Activated T-helper 1 cell treated with Interleukin-2 at 50 U/mL for 16 hours (primary cell): ENCODE measurements around the gene KCNQ2.

Source experiments
- DNase-seq: peaks from one replicate; pipeline ENCODE4 v3.0.0-alpha.2; 2020; ENCODE audit warnings: low read depth

The KCNQ2 gene

DNA sequence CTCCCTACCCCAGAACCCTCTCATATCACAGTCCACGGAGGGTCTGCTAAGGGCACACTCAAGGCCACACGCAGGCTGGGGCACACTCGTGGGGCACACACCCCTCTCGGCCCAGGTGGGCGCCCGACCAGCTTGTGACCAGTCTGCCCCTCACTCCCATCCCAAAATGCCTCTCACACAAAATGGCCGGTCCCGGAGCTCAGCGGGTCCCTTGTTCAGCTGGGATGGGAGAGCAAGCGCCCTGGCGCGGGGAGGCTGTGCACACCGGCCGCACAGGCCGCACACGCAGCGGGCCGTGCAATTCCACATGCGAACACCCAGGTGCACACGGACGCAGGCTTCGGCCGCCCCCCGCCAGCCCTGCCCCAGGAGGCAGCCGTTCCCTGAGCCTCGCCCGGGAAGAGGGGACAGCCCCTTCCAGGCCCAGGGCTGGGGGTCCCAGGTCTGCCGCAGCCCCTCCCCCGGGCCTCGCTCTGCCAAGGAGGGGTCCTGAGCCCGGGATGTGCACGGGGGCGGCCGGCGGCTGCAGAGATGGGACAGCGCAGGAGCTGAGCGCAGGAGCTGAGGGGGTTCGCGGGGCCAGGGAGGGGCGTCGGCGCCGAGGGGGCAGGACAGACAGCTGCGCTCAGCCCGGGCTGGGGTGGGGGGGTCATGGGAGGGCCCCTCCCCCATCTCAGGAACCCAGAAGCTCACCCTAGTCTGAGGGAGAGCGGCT, 1.3 kb downstream of the KCNQ2 start:
- no peak for DNase-seq

DNA sequence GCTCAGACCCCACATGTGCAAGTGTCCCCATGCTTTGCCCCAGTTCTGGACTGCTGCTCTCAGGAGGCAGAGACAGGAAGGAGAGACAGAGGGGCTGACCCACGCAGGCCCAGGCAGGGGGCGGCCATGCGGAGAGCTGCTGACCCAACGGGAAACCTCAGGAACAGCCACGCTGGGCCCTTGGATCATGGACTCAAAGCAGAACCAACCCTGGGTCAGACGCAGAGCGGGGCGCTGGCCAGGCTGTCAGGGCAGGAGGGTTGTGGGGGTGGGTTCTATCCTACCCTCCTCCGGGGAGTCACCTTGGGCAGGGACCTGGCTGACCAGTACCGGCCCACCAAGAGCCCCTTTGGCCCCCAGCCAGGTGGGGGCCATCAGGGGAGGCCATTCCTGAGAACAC, 2.0 kb downstream of the KCNQ2 start:
- DNase-seq, result no peak

DNA sequence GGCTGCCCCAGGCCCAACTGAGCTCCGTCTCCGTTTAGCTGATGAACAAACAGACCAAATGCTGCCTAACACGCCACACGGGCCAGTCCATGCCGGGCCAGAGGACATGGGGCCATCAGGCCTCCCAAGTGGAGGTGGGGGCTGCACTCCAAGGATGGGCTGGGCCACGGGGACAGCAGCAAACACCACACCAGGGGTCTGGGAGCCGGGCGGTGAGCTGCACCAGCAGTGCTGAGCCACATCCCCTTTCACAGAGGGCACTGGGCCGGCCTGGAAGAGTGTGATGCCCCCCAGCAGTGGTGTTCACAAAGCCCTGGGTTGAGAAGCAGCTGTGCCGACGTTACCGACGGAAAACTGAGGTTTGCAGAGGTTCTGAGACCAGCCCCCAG, 2.7 kb downstream of the KCNQ2 start:
- DNase-seq, result no peak

DNA sequence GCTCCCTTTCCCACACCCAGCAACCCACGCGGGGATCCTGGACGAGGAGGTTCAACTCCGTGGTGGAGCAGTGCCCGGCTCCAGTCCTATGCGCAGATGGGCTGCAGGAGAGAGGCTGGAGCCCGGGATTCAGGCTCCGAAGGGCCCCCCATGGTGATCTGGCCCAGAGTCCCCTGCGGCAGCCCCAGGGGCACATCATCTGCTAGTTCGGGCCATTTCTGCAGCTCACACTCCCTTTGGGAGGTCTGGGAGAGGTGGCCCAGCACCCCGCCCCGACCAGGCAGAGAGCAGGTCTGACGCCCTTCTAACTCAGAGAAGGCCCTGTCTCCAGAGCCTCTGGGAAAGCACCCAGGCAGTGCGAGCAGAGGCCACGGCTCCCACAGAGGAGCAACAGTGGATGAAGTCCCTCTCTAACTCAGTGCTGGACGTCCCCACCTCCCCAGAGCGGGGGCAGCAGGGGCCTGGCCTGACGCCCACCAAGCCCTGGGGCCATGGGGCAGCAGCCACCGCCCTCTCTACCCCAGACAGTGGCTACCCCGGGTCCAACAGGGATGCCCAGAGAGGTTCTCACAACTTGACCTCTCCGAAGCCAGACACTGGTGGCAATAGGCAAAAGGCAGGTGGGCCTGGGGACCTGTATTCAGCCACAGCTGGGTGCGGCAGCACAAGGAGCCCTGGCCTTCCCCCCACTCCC, 3.3 kb downstream of the KCNQ2 start:
- DNase-seq, result no peak

DNA sequence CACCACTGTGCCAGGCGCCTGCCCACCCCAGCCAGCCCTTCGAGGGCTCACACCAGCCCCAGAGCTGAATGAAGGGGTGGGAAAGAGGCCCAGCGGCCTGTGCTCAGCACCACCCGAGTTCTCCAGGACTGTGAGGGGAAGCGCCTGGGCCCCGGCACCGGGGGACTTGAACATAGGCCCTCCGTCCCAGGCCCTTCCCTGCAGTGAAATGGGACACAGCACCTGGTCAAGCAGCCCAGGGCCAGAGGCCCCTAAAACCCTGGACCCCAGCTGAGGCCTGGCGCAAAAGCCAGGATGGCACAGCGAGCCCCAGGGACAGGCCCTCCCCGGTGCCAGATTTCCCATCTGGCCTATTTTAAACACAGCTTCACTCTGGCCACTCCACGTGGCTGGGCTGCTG, 4.0 kb downstream of the KCNQ2 start:
- no peak for DNase-seq

DNA sequence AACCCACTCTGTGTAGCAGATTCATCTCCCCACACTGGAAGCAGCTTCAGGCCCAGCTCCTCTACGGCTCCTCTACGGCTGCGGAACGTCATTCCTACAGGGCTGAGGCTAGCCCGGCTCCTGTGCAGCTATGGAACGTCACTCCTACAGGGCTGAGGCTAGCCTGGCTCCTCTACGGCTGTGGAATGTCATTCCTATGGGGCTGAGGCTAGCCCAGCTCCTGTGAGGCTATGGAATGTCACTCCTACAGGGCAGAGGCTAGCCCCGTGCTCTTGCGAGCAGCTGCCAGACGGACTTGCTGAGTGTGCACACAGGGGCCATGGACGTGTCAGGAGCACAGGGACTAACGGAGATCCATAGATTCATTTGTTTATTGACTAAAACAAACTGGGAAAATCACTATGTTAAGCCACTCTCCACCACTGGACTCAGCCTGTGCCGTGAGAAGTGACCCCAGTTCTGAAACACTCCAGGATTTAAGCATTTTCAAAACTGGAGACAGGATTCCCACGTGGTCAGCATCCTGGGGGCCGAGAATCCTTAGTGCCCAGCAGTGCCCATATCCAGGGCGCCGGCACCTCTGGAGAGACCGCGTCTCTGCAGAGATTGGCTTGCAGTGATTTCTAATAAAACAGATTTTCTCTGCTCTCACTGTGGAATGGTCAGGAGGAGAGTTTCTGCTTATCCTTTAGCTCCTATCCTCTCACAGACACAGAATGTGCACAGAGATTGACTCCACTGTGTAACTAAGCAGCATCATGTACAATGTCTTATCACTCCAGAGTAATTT, 5.0 kb downstream of the KCNQ2 start:
- DNase-seq, result no peak

DNA sequence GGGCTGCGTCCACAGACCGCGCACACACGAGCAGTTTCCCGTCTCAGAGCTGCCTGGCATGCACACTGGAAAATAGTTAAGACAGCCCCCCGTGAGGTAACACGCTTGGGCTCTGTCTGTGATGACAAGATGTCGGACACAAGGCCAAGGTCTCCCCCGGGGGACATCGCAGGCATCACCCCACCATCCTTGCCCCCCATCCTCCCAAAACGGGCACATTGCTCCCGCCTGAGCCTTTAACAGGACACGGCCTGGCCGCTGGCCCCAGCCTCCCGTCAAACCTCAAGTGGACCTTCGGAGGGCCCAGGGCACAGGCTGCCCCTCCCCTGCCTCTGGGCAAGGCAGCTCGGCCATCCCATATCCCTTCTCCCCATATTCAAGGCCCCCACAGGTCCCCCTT, 5.6 kb downstream of the KCNQ2 start:
- no peak for DNase-seq

DNA sequence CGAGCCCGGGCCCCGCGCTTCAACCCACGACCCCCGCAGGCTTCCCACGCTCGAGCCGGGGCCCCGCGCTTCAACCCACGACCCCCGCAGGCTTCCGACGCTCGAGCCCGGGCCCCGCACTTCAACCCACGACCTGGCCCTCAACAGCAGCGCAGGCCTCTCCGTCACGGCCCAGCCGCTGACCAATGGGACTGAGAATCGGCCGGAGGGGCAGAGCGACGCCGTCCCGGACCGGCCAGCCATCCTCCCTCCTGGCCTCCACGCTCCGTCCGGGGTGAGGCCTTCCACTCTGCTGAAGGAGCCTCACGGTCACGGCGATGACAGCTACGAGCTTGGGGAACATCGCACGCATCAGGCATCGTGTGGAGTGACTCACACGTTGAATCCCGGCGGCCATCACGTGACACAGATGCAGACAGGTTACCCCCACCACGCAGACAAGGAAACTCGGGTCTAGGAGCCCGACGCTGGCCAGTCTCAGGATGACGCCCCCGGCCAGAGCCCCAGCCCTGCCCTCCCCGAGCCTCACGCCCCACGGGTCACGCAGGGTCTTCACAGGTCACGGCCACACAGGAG, 6.1 kb downstream of the KCNQ2 start:
- no peak for DNase-seq

DNA sequence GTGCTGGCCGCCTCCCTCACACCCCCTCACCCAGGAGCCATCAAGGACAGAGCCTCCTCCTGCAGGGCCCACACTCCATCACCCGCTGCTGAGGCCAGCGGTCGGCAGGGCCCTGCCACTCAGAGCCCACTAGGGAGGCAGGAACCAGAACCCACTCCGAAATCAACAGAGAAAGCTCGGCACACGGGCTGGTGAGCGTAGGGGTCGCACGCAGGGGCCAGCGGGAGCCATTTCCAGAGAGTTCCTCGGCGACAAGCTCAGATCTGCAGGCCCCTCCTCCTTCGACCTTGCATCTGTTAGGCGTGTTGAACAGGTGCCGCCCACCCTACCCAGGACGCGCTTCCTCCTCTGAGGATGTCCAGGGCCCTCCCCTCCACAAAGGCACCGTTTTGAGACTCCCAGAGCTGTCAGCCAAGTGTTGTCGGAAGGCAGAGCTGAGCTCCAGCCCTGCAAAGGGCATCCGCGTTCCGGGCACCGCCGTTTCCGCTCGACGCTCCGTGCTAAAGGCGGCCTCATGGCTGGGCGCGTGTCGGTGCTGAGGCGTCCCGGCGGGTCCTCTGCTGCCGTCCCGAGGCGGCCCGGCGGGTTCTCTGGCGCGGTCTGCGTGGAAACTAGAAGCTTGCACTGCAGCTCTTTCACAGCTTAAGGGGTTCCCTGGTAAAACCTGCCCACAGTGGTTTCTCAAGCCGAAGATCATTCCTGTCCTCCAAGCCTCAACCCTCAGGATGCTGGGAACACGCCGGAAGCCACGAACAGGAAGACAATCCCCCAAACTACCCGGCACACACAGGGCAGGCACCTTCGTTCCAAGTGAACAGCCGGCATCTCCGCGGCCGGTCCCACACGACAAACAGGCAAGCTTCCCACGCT, 6.8 kb downstream of the KCNQ2 start:
- no peak for DNase-seq

DNA sequence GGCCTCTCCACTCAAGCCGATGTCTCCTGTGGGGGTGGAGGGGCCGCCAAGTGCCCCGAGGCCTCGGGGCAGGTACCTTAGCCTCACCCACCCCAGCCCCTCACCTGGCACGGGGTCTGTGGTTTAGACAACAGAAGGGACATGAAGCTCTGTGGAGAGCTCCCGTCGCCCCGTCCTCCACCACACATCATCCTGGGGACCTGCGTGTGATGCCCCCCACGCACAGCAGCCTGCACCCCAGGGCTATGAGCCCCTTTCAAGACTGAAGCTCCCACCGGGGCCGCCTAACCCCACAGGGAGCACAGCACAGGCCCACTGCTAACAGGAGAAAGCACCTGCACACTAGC, 8.2 kb downstream of the KCNQ2 start:
- DNase-seq, result no peak

DNA sequence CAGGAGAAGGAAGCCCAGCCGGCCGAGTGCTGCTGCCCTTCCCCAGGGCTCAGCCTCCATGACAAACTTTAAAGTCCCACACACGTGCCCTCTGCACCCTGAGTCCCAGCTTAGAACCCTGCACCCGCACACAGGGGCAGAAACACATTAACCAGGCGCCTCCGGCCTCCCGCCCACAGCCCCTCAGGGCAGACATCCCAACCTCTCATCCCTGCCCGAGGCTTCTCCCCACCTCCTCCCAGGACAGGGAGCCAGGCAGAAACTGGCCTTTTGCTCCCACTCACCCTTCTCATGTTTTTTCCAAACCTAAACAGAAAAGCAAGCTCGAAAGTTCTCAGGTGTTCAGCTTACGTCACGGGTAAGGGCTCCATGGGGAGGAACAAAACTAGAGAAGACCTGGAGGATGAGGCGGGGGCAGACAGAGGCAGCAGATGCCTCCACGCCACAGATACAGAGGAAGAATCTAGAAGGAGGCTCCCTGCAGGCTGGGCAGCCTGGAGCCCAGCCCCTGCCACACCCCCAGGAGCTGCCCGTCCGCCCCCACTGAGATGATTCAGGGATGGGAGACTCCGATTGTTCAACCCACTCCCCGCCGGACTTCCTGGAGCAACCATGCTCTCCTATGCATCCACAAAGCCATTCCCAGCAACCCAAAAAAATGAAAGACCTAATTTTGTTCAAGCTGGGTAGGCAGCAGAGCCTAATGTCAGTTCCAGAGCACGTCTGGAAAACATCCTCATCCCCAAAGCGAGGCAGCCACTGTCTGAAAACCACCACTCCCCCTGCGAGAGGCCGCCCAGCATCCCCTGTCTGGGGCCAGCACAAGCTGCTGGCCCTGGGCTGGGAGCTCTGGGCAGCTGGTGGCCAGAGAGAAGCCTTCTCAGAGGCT, 8.8 kb downstream of the KCNQ2 start:
- DNase-seq, result no peak

DNA sequence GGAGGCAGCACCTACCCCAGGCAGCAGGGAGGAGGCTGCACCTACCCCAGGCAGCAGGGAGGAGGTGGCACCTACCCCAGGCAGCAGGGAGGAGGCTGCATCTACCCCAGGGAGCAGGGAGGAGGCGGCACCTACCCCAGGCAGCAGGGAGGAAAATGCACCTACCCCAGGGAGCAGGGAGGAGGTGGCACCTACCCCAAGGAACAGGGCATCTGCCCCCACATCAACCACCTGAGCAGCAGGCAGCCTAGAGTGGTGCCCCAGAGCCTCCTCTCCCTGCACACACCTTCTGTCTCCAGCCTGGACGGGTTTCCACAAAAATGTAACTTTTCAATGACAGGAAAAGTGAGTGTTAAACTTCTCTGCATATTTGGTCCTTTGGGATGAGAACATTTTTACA, 10.2 kb downstream of the KCNQ2 start:
- DNase-seq, result no peak

DNA sequence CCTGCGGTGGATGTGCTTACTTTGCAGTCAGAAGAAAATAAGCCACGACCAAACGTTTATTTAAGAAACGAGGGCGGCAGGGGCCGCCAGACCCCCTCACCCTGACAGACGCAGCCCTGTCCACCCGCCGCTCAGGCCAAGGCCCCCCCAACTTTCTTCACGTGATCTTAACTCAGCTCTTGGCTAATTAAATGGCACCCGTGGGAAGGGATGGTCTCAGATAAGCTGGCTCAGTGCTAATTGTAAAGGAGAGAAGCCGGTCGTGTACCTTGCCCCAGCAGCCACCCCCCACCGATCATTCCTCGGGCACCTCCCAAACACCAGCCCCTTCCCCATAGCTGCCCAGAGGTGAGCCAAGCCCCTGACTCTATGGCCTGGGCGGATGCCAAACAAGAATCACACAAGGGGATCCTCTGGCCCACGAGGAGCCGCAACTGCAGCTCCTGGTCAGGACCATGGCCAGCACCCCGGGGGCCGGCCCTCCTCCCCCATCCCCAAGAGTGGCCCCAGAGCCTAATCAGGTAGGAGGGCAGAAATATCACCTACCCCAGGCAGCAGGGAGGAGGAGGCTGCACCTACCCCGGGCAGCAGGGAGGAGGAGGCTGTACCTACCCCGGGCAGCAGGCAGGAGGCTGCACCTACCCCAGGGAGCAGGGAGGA, 11.2 kb downstream of the KCNQ2 start:
- no peak for DNase-seq

DNA sequence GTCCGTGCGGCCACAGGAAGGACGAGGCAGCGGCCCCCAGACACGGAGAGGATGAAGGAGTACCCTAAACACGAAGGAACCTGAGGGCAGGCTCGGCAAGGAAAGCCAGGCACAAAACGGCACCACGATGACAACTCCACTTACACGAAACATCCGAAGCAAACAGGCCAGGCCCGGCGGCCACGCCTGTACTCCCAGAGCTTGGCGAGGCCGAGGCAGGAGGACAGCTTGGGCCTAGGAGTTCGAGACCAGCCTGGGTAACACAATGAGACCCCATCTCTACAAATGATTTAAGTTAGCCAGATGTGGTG, 13.4 kb downstream of the KCNQ2 start:
- no peak for DNase-seq

DNA sequence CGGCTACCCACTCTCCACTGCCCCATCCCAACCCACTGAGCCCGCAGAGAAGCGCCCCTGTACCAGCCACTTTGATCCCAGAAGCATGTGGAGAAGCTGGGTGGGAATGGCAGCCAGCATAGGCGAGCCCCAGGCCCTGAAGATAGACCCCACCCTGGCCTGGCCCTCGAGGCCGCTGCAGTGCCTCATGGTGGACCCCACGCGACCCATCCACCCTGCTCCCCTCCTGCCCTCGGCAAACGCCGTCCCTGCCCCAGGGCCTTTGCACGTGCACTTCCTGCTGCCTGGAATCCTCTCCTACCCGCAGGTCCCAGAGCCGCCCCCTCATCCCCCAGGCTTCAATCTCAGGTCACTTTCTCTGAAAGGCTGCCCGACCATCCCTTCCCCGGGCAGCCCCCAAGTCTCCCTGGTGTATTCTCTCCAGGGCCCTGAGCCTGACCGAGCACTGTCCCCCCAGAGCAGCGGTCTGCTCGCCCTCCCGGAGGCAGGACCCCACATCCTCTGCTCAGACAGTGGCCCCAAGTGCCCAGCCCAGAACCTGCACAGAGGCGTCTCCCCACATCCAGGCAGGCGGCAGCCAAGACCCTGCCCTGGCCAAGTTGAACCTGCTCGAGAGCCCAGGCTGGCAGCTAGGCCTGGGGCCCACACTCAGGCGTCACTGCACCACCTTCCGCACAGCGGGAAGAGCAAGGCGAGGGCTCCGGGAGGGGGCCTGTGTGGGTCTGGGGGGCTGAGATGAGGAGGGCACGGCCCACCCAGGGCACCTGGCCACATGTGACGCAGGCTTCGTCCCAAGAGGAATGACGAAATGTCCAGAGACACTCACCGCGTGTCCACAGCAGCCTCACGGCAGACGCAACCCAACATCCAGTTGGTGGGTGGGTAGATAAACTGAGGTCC, 14.0 kb downstream of the KCNQ2 start:
- no peak for DNase-seq

DNA sequence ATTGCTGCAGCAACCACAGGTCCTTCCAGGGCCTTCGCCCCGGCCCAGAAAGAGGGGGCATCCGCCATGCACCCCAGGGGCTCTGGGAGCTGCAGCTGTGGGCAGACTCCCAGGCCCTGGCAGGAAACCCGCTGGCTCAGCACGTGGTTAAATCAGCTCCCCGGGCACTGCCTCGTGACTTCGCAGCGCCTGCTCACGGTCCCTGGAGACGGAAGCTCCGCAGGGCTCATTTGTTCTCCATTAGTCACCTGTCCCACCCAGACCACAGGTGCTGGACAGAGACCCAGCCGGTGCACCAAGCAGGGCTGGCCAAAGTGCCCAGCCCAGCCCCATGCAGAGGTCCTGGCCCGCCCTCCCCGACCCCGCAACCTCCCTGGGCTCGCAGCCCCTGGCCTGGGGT, 14.7 kb downstream of the KCNQ2 start:
- DNase-seq, result no peak

DNA sequence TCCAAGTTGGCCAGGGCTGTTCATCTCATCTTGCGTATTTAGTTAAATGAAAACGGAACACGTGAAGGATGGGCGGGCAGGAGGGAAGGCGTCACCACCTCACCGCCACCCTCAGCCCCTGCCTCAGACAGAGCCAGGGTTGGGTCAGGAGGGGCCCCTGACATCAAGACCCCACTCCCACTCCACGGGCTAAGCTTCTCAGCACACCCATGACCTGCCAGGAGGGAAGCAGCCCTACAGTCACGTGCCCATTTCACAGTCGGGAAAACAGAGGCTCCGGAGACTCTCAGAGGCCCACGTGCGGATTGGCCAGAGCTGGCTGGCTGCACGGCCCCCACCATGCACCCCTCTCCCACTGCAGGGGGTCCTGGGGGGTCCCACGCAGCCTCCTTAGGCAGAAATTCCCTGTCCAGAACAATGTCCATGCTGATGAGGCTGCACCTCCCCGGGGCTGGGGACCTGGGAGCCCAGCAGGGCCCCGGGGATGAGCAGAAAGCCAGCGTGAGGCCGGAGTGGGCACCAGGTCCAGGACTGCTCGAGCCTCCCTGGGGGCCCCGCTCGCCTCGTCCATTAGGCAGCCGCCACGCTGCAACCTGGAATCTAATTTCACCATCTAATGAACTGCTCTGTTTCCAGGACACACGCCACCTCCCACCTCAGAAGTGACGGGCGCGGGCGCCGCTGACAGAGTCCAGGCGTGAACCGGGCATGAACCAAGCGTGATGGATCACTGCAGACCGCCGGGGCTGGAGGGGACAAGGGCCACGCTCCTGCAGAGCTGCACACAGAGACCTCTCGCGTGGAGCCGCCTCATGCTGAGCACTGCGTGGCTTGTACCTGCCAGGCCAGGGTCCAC, 15.8 kb downstream of the KCNQ2 start:
- no peak for DNase-seq

DNA sequence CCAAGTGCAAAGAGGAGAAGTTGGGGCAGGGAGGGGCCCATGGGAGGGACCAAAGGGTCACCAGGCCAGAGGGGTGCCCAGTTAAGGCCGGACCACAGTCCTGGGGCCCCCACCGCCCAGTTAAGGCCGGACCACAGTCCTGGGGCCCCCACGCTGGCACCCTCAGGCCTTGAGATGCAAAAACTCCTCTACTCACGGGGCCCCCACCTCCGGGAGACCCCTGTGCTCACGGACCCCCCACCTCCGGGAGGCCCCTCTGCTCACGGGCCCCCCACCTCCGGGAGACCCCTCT, 16.9 kb downstream of the KCNQ2 start:
- DNase-seq, result no peak
